SK-N-MC (cell line): ENCODE measurements around the gene LTBP2.
A peak's percentile ranks its signal among the peaks of the same experiment; 100 is the strongest.

Experiments
- DNase-seq: peaks from one replicate; pipeline ENCODE4 v3.0.0-alpha.2; 2011; ENCODE audit warnings: low read depth, low spot score
- H3K27ac ChIP-seq: fragments of 200-600 bp; sonication (generic); 2 replicates; pipeline ENCODE4 v1.5.1; 2016; ENCODE audit warnings: mixed run types
- H3K36me3 ChIP-seq: fragments of 200-600 bp; sonication (generic); 2 replicates; pipeline ENCODE4 v1.6.1; 2017; ENCODE audit warnings: antibody characterized with exemption, low read length, mixed read lengths; ENCODE audit not compliant: insufficient read depth
- H3K4me3 ChIP-seq: fragments of 200-600 bp; sonication (generic); 2 replicates; pipeline ENCODE4 v1.5.1; 2016
- H3K9ac ChIP-seq: fragments of 200-600 bp; sonication (generic); 2 replicates; pipeline ENCODE4 v1.8.0; 2017; ENCODE audit warnings: mixed run types, mixed read lengths; ENCODE audit not compliant: insufficient read length
- H3K9me3 ChIP-seq: fragments of 200-600 bp; sonication (generic); 2 replicates; pipeline ENCODE4 v1.6.1; 2017; ENCODE audit warnings: low read depth, mild to moderate bottlenecking, antibody characterized with exemption, low read length, moderate library complexity, mixed read lengths
- EZH2 ChIP-seq: fragments of 200-600 bp; sonication (generic); IDR thresholded peaks from one replicate; pipeline ENCODE4 v1.6.1; 2017; ENCODE audit warnings: antibody characterized with exemption
- FOXP2 ChIP-seq: optimal IDR thresholded peaks from 2 replicates; pipeline ENCODE3; 2011; ENCODE audit warnings: mild to moderate bottlenecking, moderate library complexity; ENCODE audit not compliant: insufficient read depth; ENCODE audit errors: extremely low read length, control extremely low read depth
- POLR2AphosphoS5 ChIP-seq: IDR thresholded peaks from 2 replicates; pipeline ENCODE4 v1.6.1; 2012; ENCODE audit warnings: mild to moderate bottlenecking, low read depth, low read length, borderline replicate concordance

Gene LTBP2

GRCh38 chr14:74501691-74502090 is 110.3 kb downstream of the LTBP2 start:
- no peak overlapping the region for H3K27ac ChIP-seq
- no peak for DNase-seq
- no peaks in the 10 kb centered on the region for H3K36me3 ChIP-seq
- H3K9me3 ChIP-seq, result no peaks in the 10 kb centered on the region
- H3K4me3 ChIP-seq, result no peak overlapping the region
- TF ChIP-seq POLR2AphosphoS5, result no peak
- TF ChIP-seq EZH2, result no peak
- no peak for TF ChIP-seq FOXP2
- no peak overlapping the region for H3K9ac ChIP-seq

GRCh38 chr14:74501135-74501614 is 110.9 kb downstream of the LTBP2 start:
- Histone ChIP-seq H3K4me3 (no peak overlapping the region), H3K36me3 (no peaks in the 10 kb centered on the region), H3K9me3 (no peaks in the 10 kb centered on the region), H3K27ac (no peak overlapping the region), H3K9ac (no peak overlapping the region)
- DNase-seq, result no peak
- TF ChIP-seq POLR2AphosphoS5 (no peak), FOXP2 (no peak), EZH2 (no peak)

GRCh38 chr14:74500417-74501134 is 111.5 kb downstream of the LTBP2 start:
- TF ChIP-seq POLR2AphosphoS5 (no peak), EZH2 (no peak), FOXP2 (no peak)
- Histone ChIP-seq H3K9me3 (no peaks in the 10 kb centered on the region), H3K36me3 (no peaks in the 10 kb centered on the region), H3K27ac (no peak overlapping the region), H3K4me3 (no peak overlapping the region), H3K9ac (no peak overlapping the region)
- no peak for DNase-seq

GRCh38 chr14:74495356-74495755 is 116.7 kb downstream of the LTBP2 start:
- H3K27ac ChIP-seq, result no peak overlapping the region
- no peaks in the 10 kb centered on the region for H3K9me3 ChIP-seq
- no peak for DNase-seq
- no peak overlapping the region for H3K4me3 ChIP-seq
- no peak overlapping the region for H3K9ac ChIP-seq
- no peak for TF ChIP-seq EZH2
- no peak for TF ChIP-seq FOXP2
- no peak for TF ChIP-seq POLR2AphosphoS5
- no peaks in the 10 kb centered on the region for H3K36me3 ChIP-seq

GRCh38 chr14:74493343-74494261 is 118.4 kb downstream of the LTBP2 start, which contains the start of gene ISCA2:
Gene ISCA2 (plus strand): TSS chr14:74493765. CDS start chr14:74493775, 10 bp downstream.
- DNase-seq, result peak; percentile 78
- Histone ChIP-seq H3K9ac (peak within 1 kb of the TSS; percentile 89), H3K9me3 (no peaks in the 10 kb centered on the region), H3K27ac (no peak within 1 kb of the TSS), H3K36me3 (no peaks in the 10 kb centered on the region), H3K4me3 (peak within 1 kb of the TSS; percentile 98)
- TF ChIP-seq POLR2AphosphoS5 (peak; percentile 84), EZH2 (no peak)

- no peaks in the 10 kb centered on the region for H3K9me3 ChIP-seq
- TF ChIP-seq EZH2 (no peak), FOXP2 (no peak), POLR2AphosphoS5 (no peak)
- H3K36me3 ChIP-seq, result no peaks in the 10 kb centered on the region
- DNase-seq, result no peak
- H3K4me3 ChIP-seq, result peak within 1 kb of the TSS; percentile 98
- no peak within 1 kb of the TSS for H3K27ac ChIP-seq
- peak within 1 kb of the TSS; percentile 89 for H3K9ac ChIP-seq
Observed at GRCh38 chr14:74492776-74493342, 119.2 kb downstream of the LTBP2 start, which contains the start of gene NPC2. Gene NPC2 (minus strand): TSS chr14:74493305. CDS start chr14:74493274, 31 bp downstream.

- H3K9ac ChIP-seq, result peak overlapping the region; percentile 79
- no peak for DNase-seq
- no peaks in the 10 kb centered on the region for H3K36me3 ChIP-seq
- H3K27ac ChIP-seq, result no peak overlapping the region
- TF ChIP-seq FOXP2 (no peak), POLR2AphosphoS5 (no peak), EZH2 (no peak)
- peak overlapping the region; percentile 98 for H3K4me3 ChIP-seq
- H3K9me3 ChIP-seq, result no peaks in the 10 kb centered on the region
Observed at GRCh38 chr14:74491956-74492775, 119.9 kb downstream of the LTBP2 start.
